Activated T-cell treated with anti-CD3 and anti-CD28 coated beads, Interleukin-2, amount 50 U/mL, for 4 hours (primary cell): ENCODE measurements around the gene PIEZO2. TPM values are rescaled to one million over a fixed set of nuclear protein-coding genes. Genes with fewer than 3 reads are reported as not detected.

Experiments
- ATAC-seq, 2 donors: fragments of 200-7000 bp; cut with Tn5 transposase; one replicate each; pipeline ENCODE4 v1.10.0; 2021
- DNase-seq: peaks from one replicate; pipeline ENCODE4 v3.0.0-alpha.2; 2020
- H3K27me3 Mint-ChIP-seq: one replicate; pipeline ENCODE4 v1.8.0; 2021; ENCODE audit warnings: low read depth, mixed read lengths
- H3K36me3 Mint-ChIP-seq: one replicate; pipeline ENCODE4 v1.8.0; 2022; ENCODE audit warnings: mixed read lengths; ENCODE audit not compliant: insufficient read depth
- H3K4me1 Mint-ChIP-seq: one replicate; pipeline ENCODE4 v1.8.0; 2021; ENCODE audit warnings: low read depth, mixed read lengths
- H3K4me3 Mint-ChIP-seq: one replicate; pipeline ENCODE4 v1.8.0; 2021; ENCODE audit warnings: mild to moderate bottlenecking, moderate library complexity, mixed read lengths
- H3K9me3 Mint-ChIP-seq: one replicate; pipeline ENCODE4 v1.8.0; 2021; ENCODE audit warnings: mixed read lengths
- total RNA-seq, 3 donors: library from RNA; stranded (reverse); gene quantifications; one replicate each; pipeline ENCODE4 v1.2.1, GENCODE V29; 2021

PIEZO2 gene
- total RNA-seq, 3 donors from 2014 or later = 0.05 to 0.35 (median 0.18) TPM

- no peak for ATAC-seq
- no peak for DNase-seq
- Mint-ChIP-seq H3K9me3 (peaks cover 6% of the 10 kb centered on the region), H3K4me3 (no peak overlapping the region), H3K36me3 (no peaks in the 10 kb centered on the region), H3K27me3 (peaks cover 26% of the 10 kb centered on the region), H3K4me1 (no peaks in the 10 kb centered on the region)
Measured at GRCh38 chr18:10776493-10776892, 372.9 kb downstream of the PIEZO2 start.

GRCh38 chr18:10775026-10775425 is 374.3 kb downstream of the PIEZO2 start:
- Mint-ChIP-seq H3K4me1 (no peaks in the 10 kb centered on the region), H3K9me3 (peaks cover 6% of the 10 kb centered on the region), H3K27me3 (peaks cover 24% of the 10 kb centered on the region), H3K4me3 (no peak overlapping the region), H3K36me3 (no peaks in the 10 kb centered on the region)
- no peak for ATAC-seq
- DNase-seq = no peak

GRCh38 chr18:10771053-10771709 is 378.2 kb downstream of the PIEZO2 start:
- no peak for ATAC-seq
- H3K9me3 Mint-ChIP-seq = peaks cover 6% of the 10 kb centered on the region
- H3K4me3 Mint-ChIP-seq = no peak overlapping the region

GRCh38 chr18:10770264-10770663 is 379.1 kb downstream of the PIEZO2 start:
- no peaks in the 10 kb centered on the region for H3K4me1 Mint-ChIP-seq
- no peak overlapping the region for H3K4me3 Mint-ChIP-seq
- peaks cover 6% of the 10 kb centered on the region for H3K9me3 Mint-ChIP-seq
- DNase-seq (no peak), ATAC-seq (no peak)
- H3K36me3 Mint-ChIP-seq = no peaks in the 10 kb centered on the region
- H3K27me3 Mint-ChIP-seq = peaks cover 11% of the 10 kb centered on the region

More at GRCh38 chr18:10771053-10771709, 378.2 kb downstream of the PIEZO2 start:
- no peak for DNase-seq
- peaks cover 11% of the 10 kb centered on the region for H3K27me3 Mint-ChIP-seq
- H3K36me3 Mint-ChIP-seq = no peaks in the 10 kb centered on the region
- H3K4me1 Mint-ChIP-seq = no peaks in the 10 kb centered on the region

- no peaks in the 10 kb centered on the region for H3K36me3 Mint-ChIP-seq
- no peak overlapping the region for H3K4me3 Mint-ChIP-seq
- DNase-seq (no peak), ATAC-seq (no peak)
- no peaks in the 10 kb centered on the region for H3K4me1 Mint-ChIP-seq
- peaks cover 2% of the 10 kb centered on the region for H3K27me3 Mint-ChIP-seq
- H3K9me3 Mint-ChIP-seq = peaks cover 6% of the 10 kb centered on the region
Measured at GRCh38 chr18:10768221-10768620, 381.1 kb downstream of the PIEZO2 start.

GRCh38 chr18:10767658-10768057 is 381.7 kb downstream of the PIEZO2 start:
- Mint-ChIP-seq H3K9me3 (peaks cover 6% of the 10 kb centered on the region), H3K36me3 (no peaks in the 10 kb centered on the region), H3K4me3 (no peak overlapping the region), H3K4me1 (no peaks in the 10 kb centered on the region), H3K27me3 (peaks cover 2% of the 10 kb centered on the region)
- DNase-seq = no peak
- ATAC-seq = no peak

- H3K36me3 Mint-ChIP-seq = no peaks in the 10 kb centered on the region
- no peak for DNase-seq
- no peaks in the 10 kb centered on the region for H3K4me1 Mint-ChIP-seq
- no peak for ATAC-seq
- H3K4me3 Mint-ChIP-seq = no peak overlapping the region
- H3K9me3 Mint-ChIP-seq = no peaks in the 10 kb centered on the region
- H3K27me3 Mint-ChIP-seq = peaks cover 5% of the 10 kb centered on the region
Measured at GRCh38 chr18:10760986-10761385, 388.4 kb downstream of the PIEZO2 start.

- DNase-seq = no peak
- no peak for ATAC-seq
- H3K36me3 Mint-ChIP-seq = no peaks in the 10 kb centered on the region
- H3K27me3 Mint-ChIP-seq = peaks cover 3% of the 10 kb centered on the region
- H3K4me3 Mint-ChIP-seq = no peak overlapping the region
- no peaks in the 10 kb centered on the region for H3K9me3 Mint-ChIP-seq
- no peaks in the 10 kb centered on the region for H3K4me1 Mint-ChIP-seq
Measured at GRCh38 chr18:10759241-10759640, 390.1 kb downstream of the PIEZO2 start.

GRCh38 chr18:10757946-10758345 is 391.4 kb downstream of the PIEZO2 start:
- Mint-ChIP-seq H3K9me3 (no peaks in the 10 kb centered on the region), H3K27me3 (peaks cover 3% of the 10 kb centered on the region), H3K4me3 (no peak overlapping the region), H3K4me1 (no peaks in the 10 kb centered on the region), H3K36me3 (no peaks in the 10 kb centered on the region)
- ATAC-seq = no peak
- DNase-seq = no peak

- no peak for ATAC-seq
- DNase-seq = no peak
- Mint-ChIP-seq H3K36me3 (no peaks in the 10 kb centered on the region), H3K4me1 (no peaks in the 10 kb centered on the region), H3K4me3 (no peak overlapping the region), H3K9me3 (no peaks in the 10 kb centered on the region), H3K27me3 (peaks cover 2% of the 10 kb centered on the region)
Measured at GRCh38 chr18:10757349-10757748, 392.0 kb downstream of the PIEZO2 start.

- H3K27me3 Mint-ChIP-seq = peaks cover 2% of the 10 kb centered on the region
- no peaks in the 10 kb centered on the region for H3K36me3 Mint-ChIP-seq
- H3K4me3 Mint-ChIP-seq = no peak overlapping the region
- no peaks in the 10 kb centered on the region for H3K4me1 Mint-ChIP-seq
- ATAC-seq (no peak), DNase-seq (no peak)
- H3K9me3 Mint-ChIP-seq = no peaks in the 10 kb centered on the region
Measured at GRCh38 chr18:10755855-10756254, 393.5 kb downstream of the PIEZO2 start.

- no peaks in the 10 kb centered on the region for H3K4me1 Mint-ChIP-seq
- no peak overlapping the region for H3K4me3 Mint-ChIP-seq
- ATAC-seq (no peak), DNase-seq (no peak)
- no peaks in the 10 kb centered on the region for H3K36me3 Mint-ChIP-seq
- H3K9me3 Mint-ChIP-seq = no peaks in the 10 kb centered on the region
- H3K27me3 Mint-ChIP-seq = peaks cover 2% of the 10 kb centered on the region
Measured at GRCh38 chr18:10754128-10754527, 395.2 kb downstream of the PIEZO2 start.

- no peaks in the 10 kb centered on the region for H3K36me3 Mint-ChIP-seq
- peaks cover 4% of the 10 kb centered on the region for H3K27me3 Mint-ChIP-seq
- DNase-seq (no peak), ATAC-seq (no peak)
- H3K9me3 Mint-ChIP-seq = no peaks in the 10 kb centered on the region
- no peaks in the 10 kb centered on the region for H3K4me1 Mint-ChIP-seq
- no peak overlapping the region for H3K4me3 Mint-ChIP-seq
Measured at GRCh38 chr18:10752382-10752781, 397.0 kb downstream of the PIEZO2 start.

GRCh38 chr18:10751653-10752052 is 397.7 kb downstream of the PIEZO2 start:
- DNase-seq (no peak), ATAC-seq (no peak)
- Mint-ChIP-seq H3K36me3 (no peaks in the 10 kb centered on the region), H3K27me3 (peaks cover 4% of the 10 kb centered on the region), H3K4me3 (no peak overlapping the region), H3K9me3 (no peaks in the 10 kb centered on the region), H3K4me1 (no peaks in the 10 kb centered on the region)

- no peaks in the 10 kb centered on the region for H3K4me1 Mint-ChIP-seq
- no peaks in the 10 kb centered on the region for H3K36me3 Mint-ChIP-seq
- DNase-seq (no peak), ATAC-seq (no peak)
- H3K4me3 Mint-ChIP-seq = no peak overlapping the region
- H3K27me3 Mint-ChIP-seq = peaks cover 4% of the 10 kb centered on the region
- H3K9me3 Mint-ChIP-seq = no peaks in the 10 kb centered on the region
Measured at GRCh38 chr18:10750191-10751035, 399.0 kb downstream of the PIEZO2 start.
